ENCODE measurements around the gene SKIDA1.

- no peak for TF ChIP-seq CTCF (conservative IDR thresholded peaks at IDR 0.05; ENCODE audit: low read depth, low read length)
- TF ChIP-seq EZH2 (IDR thresholded peaks at IDR 0.05; ENCODE audit: borderline replicate concordance, low read depth, low read length, poor library complexity, severe bottlenecking) = no peak
These were observed 24.4 kb downstream of the SKIDA1 start for GRCh38 chr10:21501091-21501490.
